Ascending aorta (tissue), 2 donors: Measurements from ENCODE around the gene PRKCI. TPM values are rescaled to one million over a fixed set of nuclear protein-coding genes. Genes with fewer than 3 reads are reported as not detected.

Experiments used
- DNase-seq, 2 donors: peaks; one replicate each; pipeline ENCODE4 v3.0.0-alpha.2; 2019; ENCODE audit warnings: low spot score in 2 of 2
- H3K27ac ChIP-seq, 2 donors: fragments of 200-600 bp; sonication (generic); one replicate each; pipeline ENCODE4 v1.5.1; 2016 to 2017; ENCODE audit warnings: mild to moderate bottlenecking in 1 of 2
- H3K27me3 ChIP-seq: fragments of 200-600 bp; sonication (generic); one replicate; pipeline ENCODE4 v1.5.1; 2017
- H3K36me3 ChIP-seq, 2 donors: fragments of 200-600 bp; sonication (generic); one replicate each; pipeline ENCODE4 v1.5.1; 2016
- H3K4me1 ChIP-seq, 2 donors: fragments of 200-600 bp; sonication (generic); one replicate each; pipeline ENCODE4 v1.5.1; 2016 to 2017; ENCODE audit warnings: mild to moderate bottlenecking in 1 of 2
- H3K4me3 ChIP-seq, 2 donors: fragments of 200-600 bp; sonication (generic); one replicate each; pipeline ENCODE4 v1.5.1; 2016 to 2017; ENCODE audit warnings: mild to moderate bottlenecking in 1 of 2
- H3K9me3 ChIP-seq, 2 donors: fragments of 200-600 bp; sonication (generic); one replicate each; pipeline ENCODE4 v1.5.1; 2016
- intact Hi-C: fragments of 100-400 bp; cut with DNase I; formaldehyde crosslinking; loops from one replicate; pipeline ENCODE4 v1.15.1; 2023
- total RNA-seq: library from RNA; depleted of rRNA; stranded (reverse); fragments of >200 nt; gene quantifications from one replicate; pipeline ENCODE4 v1.1.0, GENCODE V29; 2016
- TF ChIP-seq, protein P1 (sequence below), 3 experiments: fragments of 200-600 bp in 2 of 3; fragments of 450-650 bp in 1 of 3; sonication (generic) in 2 of 3; IDR thresholded peaks; one replicate each; pipeline ENCODE4 v1.5.1; 2016 to 2019; ENCODE audit warnings: antibody characterized with exemption in 3 of 3, mild to moderate bottlenecking in 1 of 3, moderate library complexity in 1 of 3

The PRKCI gene
- total RNA-seq, 1 donor from 2014 or later: 20.3 TPM

DNA sequence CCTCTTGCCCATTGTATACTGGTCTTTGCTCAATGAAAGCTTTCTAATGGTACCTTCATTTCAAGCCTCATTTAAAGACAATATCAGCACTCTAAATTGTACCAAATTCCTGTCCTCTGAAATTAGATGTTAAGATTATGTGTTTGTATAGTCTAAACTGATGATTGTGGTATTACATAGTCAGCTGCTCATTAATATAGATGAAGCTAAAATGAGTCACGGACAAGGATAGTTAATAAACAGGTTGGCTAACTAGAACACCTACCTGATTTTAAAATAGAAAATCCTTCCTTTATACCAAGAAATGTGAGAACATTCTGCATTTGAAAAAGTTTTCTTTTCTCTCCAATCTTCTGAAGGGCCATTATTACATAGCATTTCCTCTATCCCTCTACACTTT is 2.9 kb downstream of the PRKCI start:
- H3K27ac ChIP-seq: no peak overlapping the region
- TF ChIP-seq, protein P1, sequence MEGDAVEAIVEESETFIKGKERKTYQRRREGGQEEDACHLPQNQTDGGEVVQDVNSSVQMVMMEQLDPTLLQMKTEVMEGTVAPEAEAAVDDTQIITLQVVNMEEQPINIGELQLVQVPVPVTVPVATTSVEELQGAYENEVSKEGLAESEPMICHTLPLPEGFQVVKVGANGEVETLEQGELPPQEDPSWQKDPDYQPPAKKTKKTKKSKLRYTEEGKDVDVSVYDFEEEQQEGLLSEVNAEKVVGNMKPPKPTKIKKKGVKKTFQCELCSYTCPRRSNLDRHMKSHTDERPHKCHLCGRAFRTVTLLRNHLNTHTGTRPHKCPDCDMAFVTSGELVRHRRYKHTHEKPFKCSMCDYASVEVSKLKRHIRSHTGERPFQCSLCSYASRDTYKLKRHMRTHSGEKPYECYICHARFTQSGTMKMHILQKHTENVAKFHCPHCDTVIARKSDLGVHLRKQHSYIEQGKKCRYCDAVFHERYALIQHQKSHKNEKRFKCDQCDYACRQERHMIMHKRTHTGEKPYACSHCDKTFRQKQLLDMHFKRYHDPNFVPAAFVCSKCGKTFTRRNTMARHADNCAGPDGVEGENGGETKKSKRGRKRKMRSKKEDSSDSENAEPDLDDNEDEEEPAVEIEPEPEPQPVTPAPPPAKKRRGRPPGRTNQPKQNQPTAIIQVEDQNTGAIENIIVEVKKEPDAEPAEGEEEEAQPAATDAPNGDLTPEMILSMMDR (IDR thresholded peaks at IDR 0.05): no peak
- intact Hi-C loops: no loop called here

DNA sequence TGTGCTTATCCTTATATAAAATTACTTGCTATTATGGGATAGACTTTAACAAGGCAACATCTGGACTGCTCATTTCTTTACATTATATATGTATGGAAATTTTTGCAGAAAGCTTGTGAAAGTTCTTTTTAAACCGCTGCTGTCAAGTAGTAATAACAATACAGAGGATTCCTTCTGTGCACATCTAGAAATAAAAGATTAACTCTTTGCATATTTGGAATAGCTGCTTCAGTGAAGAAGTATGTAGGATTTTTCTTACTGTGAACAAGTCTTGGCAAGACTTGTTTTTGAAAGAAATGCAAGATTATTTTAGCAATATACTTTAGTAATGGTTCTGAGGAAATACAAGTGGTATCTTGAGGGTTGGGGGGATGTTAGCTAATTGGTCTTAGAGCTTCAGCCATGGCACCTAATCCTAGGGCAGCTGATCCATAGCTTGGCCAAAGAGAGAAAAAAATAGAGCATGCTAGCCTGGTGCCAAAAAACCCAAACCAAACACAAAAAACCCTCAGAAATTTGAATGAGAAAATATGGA is 4.3 kb downstream of the PRKCI start:
- DNase-seq: no peak
- intact Hi-C loops: no loop called here
- TF ChIP-seq, protein P1 (IDR thresholded peaks at IDR 0.05): no peak
- Histone ChIP-seq H3K4me3 (no peak overlapping the region), H3K9me3 (no peaks in the 10 kb centered on the region), H3K4me1 (peaks cover 0 to 33% of the 10 kb centered on the region in 2 donors), H3K27ac (no peak overlapping the region), H3K27me3 (no peaks in the 10 kb centered on the region), H3K36me3 (no peaks in the 10 kb centered on the region)

More for the DNA sequence above, 2.9 kb downstream of the PRKCI start:
- H3K4me1 ChIP-seq: peaks cover 0 to 33% of the 10 kb centered on the region in 2 donors
- no peak for DNase-seq
- no peaks in the 10 kb centered on the region for H3K27me3 ChIP-seq
- no peak overlapping the region for H3K4me3 ChIP-seq
- H3K9me3 ChIP-seq: no peaks in the 10 kb centered on the region
- H3K36me3 ChIP-seq: no peaks in the 10 kb centered on the region

DNA sequence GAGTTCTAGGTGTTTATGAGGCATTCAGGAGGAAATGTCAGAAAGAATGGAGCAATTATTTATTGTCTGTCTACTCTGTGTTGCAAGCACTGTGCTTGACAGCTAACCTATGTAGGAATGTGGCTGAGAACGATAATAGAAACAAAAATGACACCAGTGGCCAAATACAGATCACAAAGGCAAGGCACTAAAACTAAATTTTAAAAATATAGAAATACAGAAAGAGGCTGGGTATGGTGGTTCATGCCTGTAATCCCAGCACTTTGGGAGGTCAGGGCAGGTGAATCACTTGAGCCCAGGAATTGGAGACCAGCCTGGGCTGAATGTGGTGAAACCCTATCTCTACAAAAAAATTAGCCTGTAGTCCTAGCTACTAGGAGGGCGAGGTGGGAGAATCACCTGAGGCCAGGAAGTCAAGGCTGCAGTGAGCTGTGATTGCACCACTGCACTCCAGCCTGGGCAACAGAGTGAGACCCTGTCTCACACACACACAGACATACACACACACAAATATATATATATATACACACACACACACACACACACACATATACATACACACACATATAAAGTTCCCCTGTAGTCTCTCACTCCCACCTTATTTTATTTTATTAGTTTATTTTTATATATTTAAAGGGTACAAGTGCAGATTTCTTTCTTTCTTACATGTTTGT is 6.0 kb downstream of the PRKCI start:
- Histone ChIP-seq H3K27ac (peak overlapping the region in 1 of 2 donors; percentile 15), H3K27me3 (no peaks in the 10 kb centered on the region), H3K4me3 (no peak overlapping the region), H3K9me3 (no peaks in the 10 kb centered on the region), H3K4me1 (peaks cover 0 to 32% of the 10 kb centered on the region in 2 donors), H3K36me3 (no peaks in the 10 kb centered on the region)
- TF ChIP-seq, protein P1 (IDR thresholded peaks at IDR 0.05): no peak
- intact Hi-C loops: no loop called here
- DNase-seq: no peak

DNA sequence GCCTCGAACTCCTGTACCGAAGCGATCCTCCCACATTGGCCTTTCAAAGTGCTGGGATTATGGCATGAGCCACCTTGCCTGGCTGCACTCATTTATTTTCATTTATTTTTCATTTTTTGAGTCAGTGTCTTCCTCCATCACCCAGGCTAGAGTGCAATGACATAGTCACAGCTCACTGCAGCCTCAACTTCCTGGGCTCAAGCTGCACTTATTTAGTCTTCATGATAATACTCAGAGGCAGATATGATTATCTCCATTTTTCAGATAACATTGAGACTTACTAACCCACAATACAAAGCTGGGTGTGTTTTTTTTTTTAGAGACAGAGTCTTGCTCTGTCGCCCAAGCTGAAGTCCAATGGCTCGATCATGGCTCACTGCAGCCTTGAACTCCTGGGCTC is 10.0 kb downstream of the PRKCI start:
- Histone ChIP-seq H3K27me3 (no peaks in the 10 kb centered on the region), H3K4me3 (no peak overlapping the region), H3K4me1 (peaks cover 0 to 22% of the 10 kb centered on the region in 2 donors), H3K27ac (no peak overlapping the region), H3K9me3 (no peaks in the 10 kb centered on the region), H3K36me3 (peaks cover 17 to 18% of the 10 kb centered on the region in 2 donors)
- no peak for DNase-seq
- intact Hi-C loops: no loop called here
- TF ChIP-seq, protein P1 (IDR thresholded peaks at IDR 0.05): no peak

DNA sequence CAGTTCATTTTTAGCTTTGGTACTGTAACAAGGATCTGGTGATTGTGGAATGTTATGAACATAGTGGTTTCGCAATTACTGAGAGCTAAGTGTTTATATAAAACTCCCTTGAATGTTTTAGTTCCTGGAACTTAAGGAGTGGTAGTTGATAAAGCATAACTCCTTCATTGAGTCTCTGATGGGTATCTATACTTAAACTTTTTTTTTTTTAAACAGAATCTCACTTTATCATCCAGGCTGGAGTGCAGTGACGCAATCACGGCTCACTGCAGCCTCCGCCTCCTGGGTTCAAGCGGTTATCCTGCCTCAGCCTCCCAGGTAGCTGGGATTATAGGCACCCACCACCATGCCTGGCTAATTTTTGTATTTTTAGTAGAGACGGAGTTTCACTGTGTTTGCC is 11.3 kb downstream of the PRKCI start:
- H3K4me3 ChIP-seq: no peak overlapping the region
- peak overlapping the region; percentile 46 to 66 for H3K27ac ChIP-seq
- H3K27me3 ChIP-seq: no peaks in the 10 kb centered on the region
- H3K4me1 ChIP-seq: peaks cover 0 to 9% of the 10 kb centered on the region in 2 donors
- H3K36me3 ChIP-seq: peaks cover 18 to 22% of the 10 kb centered on the region in 2 donors
- no peak for DNase-seq
- intact Hi-C loops: no loop called here
- H3K9me3 ChIP-seq: no peaks in the 10 kb centered on the region
- TF ChIP-seq, protein P1 (IDR thresholded peaks at IDR 0.05): no peak
